22Rv1 (cell line): ENCODE data around the gene P3H3.

ENCODE experiments used
- H3K27ac ChIP-seq: fragments of 450-650 bp; 2 replicates; pipeline ENCODE4 v1.5.1; 2017
- ZFX ChIP-seq: fragments of 450-650 bp; IDR thresholded peaks from 2 replicates; pipeline ENCODE4 v1.6.1; 2017; ENCODE audit warnings: antibody characterized with exemption, borderline replicate concordance
- TF ChIP-seq, protein P1 (sequence below): fragments of 450-650 bp; IDR thresholded peaks from 2 replicates; pipeline ENCODE4 v1.5.1; 2017; ENCODE audit warnings: mild to moderate bottlenecking

The P3H3 gene

GRCh38 chr12:6809056-6809455 lies 19.2 kb upstream of the P3H3 start:
- H3K27ac ChIP-seq, result no peak overlapping the region
- no peak for TF ChIP-seq ZFX
- TF ChIP-seq, protein P1, sequence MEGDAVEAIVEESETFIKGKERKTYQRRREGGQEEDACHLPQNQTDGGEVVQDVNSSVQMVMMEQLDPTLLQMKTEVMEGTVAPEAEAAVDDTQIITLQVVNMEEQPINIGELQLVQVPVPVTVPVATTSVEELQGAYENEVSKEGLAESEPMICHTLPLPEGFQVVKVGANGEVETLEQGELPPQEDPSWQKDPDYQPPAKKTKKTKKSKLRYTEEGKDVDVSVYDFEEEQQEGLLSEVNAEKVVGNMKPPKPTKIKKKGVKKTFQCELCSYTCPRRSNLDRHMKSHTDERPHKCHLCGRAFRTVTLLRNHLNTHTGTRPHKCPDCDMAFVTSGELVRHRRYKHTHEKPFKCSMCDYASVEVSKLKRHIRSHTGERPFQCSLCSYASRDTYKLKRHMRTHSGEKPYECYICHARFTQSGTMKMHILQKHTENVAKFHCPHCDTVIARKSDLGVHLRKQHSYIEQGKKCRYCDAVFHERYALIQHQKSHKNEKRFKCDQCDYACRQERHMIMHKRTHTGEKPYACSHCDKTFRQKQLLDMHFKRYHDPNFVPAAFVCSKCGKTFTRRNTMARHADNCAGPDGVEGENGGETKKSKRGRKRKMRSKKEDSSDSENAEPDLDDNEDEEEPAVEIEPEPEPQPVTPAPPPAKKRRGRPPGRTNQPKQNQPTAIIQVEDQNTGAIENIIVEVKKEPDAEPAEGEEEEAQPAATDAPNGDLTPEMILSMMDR, result no peak

GRCh38 chr12:6810758-6811157 lies 17.4 kb upstream of the P3H3 start:
- no peak for TF ChIP-seq ZFX
- TF ChIP-seq, protein P1, result no peak
- H3K27ac ChIP-seq, result no peak overlapping the region

- no peak for TF ChIP-seq ZFX
- TF ChIP-seq, protein P1, result no peak
- no peak overlapping the region for H3K27ac ChIP-seq
These were observed 14.8 kb upstream of the P3H3 start for GRCh38 chr12:6813363-6813762.

DNA sequence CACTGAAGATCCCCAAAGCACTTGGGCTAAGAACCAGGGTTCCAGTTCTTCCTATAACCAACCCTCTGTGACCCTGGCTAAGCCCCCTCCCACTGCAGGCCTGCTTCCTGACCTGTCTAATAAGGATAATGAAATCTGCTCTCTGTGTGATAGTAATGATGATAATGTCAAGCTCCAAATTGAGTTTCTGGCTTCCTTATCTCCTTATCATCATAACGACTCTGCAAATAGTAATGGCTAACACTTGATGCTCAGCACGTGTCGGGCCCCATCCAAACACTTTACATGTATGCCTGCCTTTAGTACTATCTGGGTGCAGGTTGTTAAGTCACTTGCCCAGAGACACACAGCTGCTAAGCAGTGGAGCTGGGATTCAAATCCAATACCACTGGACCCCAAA lies 11.6 kb upstream of the P3H3 start:
- H3K27ac ChIP-seq, result no peak overlapping the region
- TF ChIP-seq, protein P1, result no peak
- no peak for TF ChIP-seq ZFX

- no peak for TF ChIP-seq ZFX
- TF ChIP-seq, protein P1, result no peak
- H3K27ac ChIP-seq, result no peak overlapping the region; the same call in 1 of the 2 replicates
These were observed 11.1 kb upstream of the P3H3 start for GRCh38 chr12:6817098-6817497.

DNA sequence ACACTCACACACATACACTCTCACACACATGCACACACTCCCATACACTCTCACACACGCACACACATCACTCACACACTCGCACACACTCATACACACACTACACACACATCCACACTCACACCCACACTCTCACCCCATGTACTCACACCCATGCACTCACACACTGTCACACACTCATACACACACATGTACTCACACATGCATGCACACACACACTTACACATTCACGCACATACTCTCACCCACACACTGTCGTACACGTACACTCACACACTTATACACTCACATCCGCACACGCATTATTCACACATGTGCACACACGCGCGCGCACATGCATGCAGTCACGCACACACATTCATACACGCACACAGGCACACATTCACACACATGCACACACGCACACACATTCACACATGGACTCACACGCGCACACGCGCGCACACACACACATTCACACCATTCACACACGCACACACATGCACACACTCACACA lies 10.5 kb upstream of the P3H3 start:
- peak overlapping the region; percentile 20 for H3K27ac ChIP-seq
- TF ChIP-seq, protein P1, result no peak
- TF ChIP-seq ZFX, result no peak

- TF ChIP-seq, protein P1, result no peak
- no peak for TF ChIP-seq ZFX
- peak overlapping the region; percentile 20 for H3K27ac ChIP-seq
These were observed 10.0 kb upstream of the P3H3 start for GRCh38 chr12:6818222-6818621.
